ENCODE data around the gene C20orf202. TPM values are rescaled to one million over a fixed set of nuclear protein-coding genes. Genes with fewer than 3 reads are reported as not detected.

The C20orf202 gene
- total RNA-seq, 3 donors from 2014 or later: 0.33 to 0.48 TPM; not detected in 1

GRCh38 chr20:1225263-1225782, 22.1 kb downstream of the C20orf202 start:
- H3K4me1 ChIP-seq: no peaks in the 10 kb centered on the region
- intact Hi-C loops (cut with DNase I; ENCODE audit: low total_unique reads): no loop called here
- TF ChIP-seq POLR2AphosphoS5 (IDR thresholded peaks at IDR 0.05) (no peak), POLR2A (IDR thresholded peaks at IDR 0.05) (no peak), CTCF (IDR thresholded peaks at IDR 0.05) (no peak)
- peak overlapping the region; percentile 24 to 68 (median 66) for H3K4me3 ChIP-seq
- peaks cover 0 to 30% of the 10 kb centered on the region in 2 donors for H3K27me3 ChIP-seq
- DNase-seq (ENCODE audit: low spot score in 2 of 2): peak in 1 of 2 donors; percentile 32
- H3K27ac ChIP-seq: peak overlapping the region in 1 of 2 donors; percentile 50
- peaks cover 0 to 6% of the 10 kb centered on the region in 2 donors for H3K9me3 ChIP-seq
- H3K36me3 ChIP-seq: no peaks in the 10 kb centered on the region

GRCh38 chr20:1225783-1226654, 22.8 kb downstream of the C20orf202 start, which contains the start of gene RAD21L1:
RAD21L1 (plus strand) TSS chr20:1226044; CDS start chr20:1228454, 2,410 bp downstream.
- Histone ChIP-seq H3K9me3 (peaks cover 0 to 6% of the 10 kb centered on the region in 2 donors), H3K27me3 (peaks cover 0 to 30% of the 10 kb centered on the region in 2 donors), H3K36me3 (no peaks in the 10 kb centered on the region), H3K27ac (peak within 1 kb of the TSS in 1 of 2 donors; percentile 50), H3K4me3 (peak within 1 kb of the TSS; percentile 45 to 68 (median 66)), H3K4me1 (no peaks in the 10 kb centered on the region)
- DNase-seq (ENCODE audit: low spot score in 2 of 2): peak; percentile 60 to 81
- TF ChIP-seq POLR2AphosphoS5 (IDR thresholded peaks at IDR 0.05): no peak
- no peak for TF ChIP-seq POLR2A (IDR thresholded peaks at IDR 0.05)
- no peak for TF ChIP-seq CTCF (IDR thresholded peaks at IDR 0.05)
- intact Hi-C loops (cut with DNase I; ENCODE audit: low total_unique reads): no loop called here

GRCh38 chr20:1229541-1229940, 26.3 kb downstream of the C20orf202 start:
- intact Hi-C loops (cut with DNase I; ENCODE audit: low total_unique reads): no loop called here
- Histone ChIP-seq H3K4me3 (no peak overlapping the region), H3K36me3 (no peaks in the 10 kb centered on the region), H3K9me3 (no peaks in the 10 kb centered on the region), H3K4me1 (no peaks in the 10 kb centered on the region), H3K27ac (no peak overlapping the region), H3K27me3 (peaks cover 0 to 30% of the 10 kb centered on the region in 2 donors)
- TF ChIP-seq POLR2A (IDR thresholded peaks at IDR 0.05) (no peak), CTCF (IDR thresholded peaks at IDR 0.05) (no peak), POLR2AphosphoS5 (IDR thresholded peaks at IDR 0.05) (no peak)
- no peak for DNase-seq (ENCODE audit: low spot score in 2 of 2)

GRCh38 chr20:1232286-1233111, 29.2 kb downstream of the C20orf202 start:
- no peak for TF ChIP-seq POLR2AphosphoS5 (IDR thresholded peaks at IDR 0.05)
- TF ChIP-seq POLR2A (IDR thresholded peaks at IDR 0.05): no peak
- TF ChIP-seq CTCF (IDR thresholded peaks at IDR 0.05): no peak
- Histone ChIP-seq H3K27ac (no peak overlapping the region), H3K4me3 (no peak overlapping the region), H3K9me3 (no peaks in the 10 kb centered on the region), H3K4me1 (no peaks in the 10 kb centered on the region), H3K27me3 (peaks cover 0 to 19% of the 10 kb centered on the region in 2 donors), H3K36me3 (no peaks in the 10 kb centered on the region)
- intact Hi-C loops (cut with DNase I; ENCODE audit: low total_unique reads): no loop called here
- DNase-seq (ENCODE audit: low spot score in 2 of 2): no peak
